ENCODE results near the gene ANKAR. TPM values are rescaled to one million over a fixed set of nuclear protein-coding genes. Genes with fewer than 3 reads are reported as not detected.

The ANKAR gene
- total RNA-seq: 1 to 10 TPM; 4.0 to 4.8 TPM

GRCh38 chr2:189674374-189675112 lies at the start of gene ANKAR:
ANKAR (plus strand) TSS chr2:189674670; CDS start chr2:189676491, 1,821 bp downstream.
- H3K4me3 Mint-ChIP-seq: peak within 1 kb of the TSS; percentile 86
- peaks cover 30% of the 10 kb centered on the region for H3K4me1 Mint-ChIP-seq
- H3K9me3 Mint-ChIP-seq: peaks cover 14% of the 10 kb centered on the region
- H3K27me3 Mint-ChIP-seq: no peaks in the 10 kb centered on the region
- CTCF ChIA-PET: interaction anchor here (0.8 to 4.5 kb wide), 7 partner anchors 9 to 99 kb away, joined by 3 to 31 read pairs (median 8); partner anchors contain the start of genes ASNSD1 and OSGEPL1
- H3K27ac Mint-ChIP-seq: peak within 1 kb of the TSS; percentile 98
- H3K36me3 Mint-ChIP-seq (ENCODE audit: low read depth): peaks cover 46% of the 10 kb centered on the region
- POLR2A ChIA-PET: interaction anchor here (1.1 kb wide), 1 partner anchor 12 kb away, joined by 3 read pairs; no protein-coding TSS in a partner anchor
- peak; percentile 67 for DNase-seq

GRCh38 chr2:189625636-189626035 lies 48.8 kb upstream of the ANKAR start:
- H3K4me1 Mint-ChIP-seq: peaks cover 9% of the 10 kb centered on the region
- POLR2A ChIA-PET: no interaction called here
- no peaks in the 10 kb centered on the region for H3K36me3 Mint-ChIP-seq (ENCODE audit: low read depth)
- no peaks in the 10 kb centered on the region for H3K27me3 Mint-ChIP-seq
- H3K9me3 Mint-ChIP-seq: no peaks in the 10 kb centered on the region
- no peak overlapping the region for H3K4me3 Mint-ChIP-seq
- no peak for DNase-seq
- CTCF ChIA-PET: no interaction called here
- H3K27ac Mint-ChIP-seq: no peak overlapping the region

DNA sequence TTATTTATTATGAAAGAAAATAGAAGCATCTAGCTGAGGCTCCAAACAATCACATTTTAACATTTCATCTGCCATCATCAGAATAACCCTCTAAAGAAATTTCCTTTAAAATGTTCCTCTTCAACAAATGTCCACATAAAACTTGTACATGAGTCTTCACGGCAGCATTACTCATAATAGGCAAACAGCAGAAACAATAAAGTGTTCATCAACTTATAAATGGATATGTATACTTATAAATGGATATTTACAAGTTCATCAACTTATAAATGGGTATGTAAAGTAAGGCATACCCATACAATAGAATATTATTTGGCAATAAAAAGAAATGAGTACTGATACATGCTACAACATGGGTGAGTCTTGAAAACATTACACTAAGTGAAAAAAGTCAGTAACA lies 46.7 kb upstream of the ANKAR start:
- no peaks in the 10 kb centered on the region for H3K9me3 Mint-ChIP-seq
- no peak for DNase-seq
- no peak overlapping the region for H3K4me3 Mint-ChIP-seq
- CTCF ChIA-PET: interaction anchor here (1.6 kb wide), 1 partner anchor 9 kb away, joined by 6 read pairs; no protein-coding TSS in a partner anchor
- H3K27me3 Mint-ChIP-seq: no peaks in the 10 kb centered on the region
- peaks cover 9% of the 10 kb centered on the region for H3K4me1 Mint-ChIP-seq
- H3K36me3 Mint-ChIP-seq (ENCODE audit: low read depth): no peaks in the 10 kb centered on the region
- H3K27ac Mint-ChIP-seq: no peak overlapping the region
- POLR2A ChIA-PET: no interaction called here

GRCh38 chr2:189628817-189629530 lies 45.5 kb upstream of the ANKAR start:
- Mint-ChIP-seq H3K4me3 (no peak overlapping the region), H3K27me3 (no peaks in the 10 kb centered on the region)
- POLR2A ChIA-PET: no interaction called here

DNA sequence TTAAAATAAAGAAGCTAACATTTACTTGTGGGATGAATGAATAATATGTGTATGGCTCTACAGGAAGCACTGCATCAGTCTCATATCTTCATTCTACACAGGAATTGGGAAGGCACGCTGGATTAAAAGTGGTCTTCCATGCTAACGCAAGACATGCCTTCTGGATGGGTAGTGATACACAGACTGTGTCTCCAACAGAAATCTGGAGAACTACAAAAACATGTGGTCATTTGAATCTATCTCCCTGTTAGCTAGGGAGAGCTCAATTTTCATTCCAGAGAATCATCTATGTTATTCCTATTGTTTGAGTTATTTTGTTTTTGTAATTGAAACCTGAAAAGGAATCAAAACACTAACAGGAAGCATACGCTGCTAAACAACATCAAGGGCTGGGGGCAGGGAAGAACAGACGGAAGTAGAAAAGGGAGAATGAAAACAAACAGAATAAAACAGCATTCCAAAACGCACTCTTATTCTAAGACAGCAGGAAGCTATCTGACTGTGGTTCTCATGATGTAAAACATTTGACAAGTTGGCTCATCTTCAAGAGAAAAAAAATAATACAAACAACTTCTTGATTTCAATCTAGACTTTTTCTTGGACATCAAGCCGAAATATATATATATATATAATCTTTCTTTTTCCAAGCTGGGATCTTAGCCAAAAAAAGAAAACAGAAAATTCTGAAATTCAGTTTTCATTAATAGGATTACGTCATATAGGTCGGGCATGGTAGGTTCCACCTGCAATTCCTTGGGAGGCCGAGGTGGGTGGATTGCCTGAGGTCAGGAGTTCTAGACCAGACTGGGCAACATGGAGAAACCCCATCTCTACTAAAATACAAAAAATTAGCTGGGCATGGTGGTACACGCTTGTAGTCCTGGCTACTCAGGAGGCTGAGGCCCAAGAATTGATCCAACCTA lies 44.7 kb upstream of the ANKAR start:
- Mint-ChIP-seq H3K9me3 (no peaks in the 10 kb centered on the region), H3K27me3 (no peaks in the 10 kb centered on the region), H3K4me1 (peaks cover 3% of the 10 kb centered on the region), H3K27ac (no peak overlapping the region), H3K4me3 (no peak overlapping the region), H3K36me3 (ENCODE audit: low read depth) (no peaks in the 10 kb centered on the region)
- DNase-seq: no peak
- ChIA-PET CTCF (interaction anchor here (1.2 to 1.6 kb wide), 2 partner anchors 7 to 51 kb away, joined by 3 to 6 read pairs; no protein-coding TSS in a partner anchor), POLR2A (no interaction called here)

More at GRCh38 chr2:189628817-189629530, 45.5 kb upstream of the ANKAR start:
- DNase-seq: no peak
- peaks cover 9% of the 10 kb centered on the region for H3K4me1 Mint-ChIP-seq
- H3K36me3 Mint-ChIP-seq (ENCODE audit: low read depth): no peaks in the 10 kb centered on the region
- CTCF ChIA-PET: interaction anchor here (0.7 to 1.6 kb wide), 2 partner anchors 8 to 656 kb away, joined by 3 to 6 read pairs; no protein-coding TSS in a partner anchor
- no peaks in the 10 kb centered on the region for H3K9me3 Mint-ChIP-seq
- H3K27ac Mint-ChIP-seq: no peak overlapping the region

DNA sequence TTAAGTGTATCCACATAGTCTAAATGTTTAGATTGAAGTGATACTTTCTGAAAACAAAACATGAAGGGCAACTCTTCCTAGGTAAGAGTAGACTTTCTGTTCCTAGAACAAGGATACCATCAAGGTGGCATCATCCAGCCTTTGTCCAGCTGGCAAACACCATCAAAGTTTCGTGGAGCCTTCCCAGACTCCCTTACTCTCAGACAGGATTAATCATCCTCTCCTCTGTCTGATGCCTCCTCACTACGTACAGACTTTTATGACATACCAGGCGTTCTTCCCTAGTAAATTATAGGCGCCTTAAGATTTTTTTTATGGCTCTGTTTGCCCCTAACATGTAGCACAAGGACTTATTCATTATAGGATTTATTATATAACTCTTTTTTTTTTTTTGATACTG lies 42.6 kb upstream of the ANKAR start:
- no peak overlapping the region for H3K27ac Mint-ChIP-seq
- ChIA-PET CTCF (no interaction called here), POLR2A (no interaction called here)
- DNase-seq: no peak
- H3K4me3 Mint-ChIP-seq: no peak overlapping the region
- H3K36me3 Mint-ChIP-seq (ENCODE audit: low read depth): no peaks in the 10 kb centered on the region
- no peaks in the 10 kb centered on the region for H3K4me1 Mint-ChIP-seq
- H3K9me3 Mint-ChIP-seq: no peaks in the 10 kb centered on the region
- no peaks in the 10 kb centered on the region for H3K27me3 Mint-ChIP-seq

- no peaks in the 10 kb centered on the region for H3K27me3 Mint-ChIP-seq
- ChIA-PET POLR2A (no interaction called here), CTCF (no interaction called here)
- H3K36me3 Mint-ChIP-seq (ENCODE audit: low read depth): no peaks in the 10 kb centered on the region
- no peak overlapping the region for H3K4me3 Mint-ChIP-seq
- peak; percentile 22 for DNase-seq
- H3K4me1 Mint-ChIP-seq: peaks cover 4% of the 10 kb centered on the region
- no peaks in the 10 kb centered on the region for H3K9me3 Mint-ChIP-seq
- no peak overlapping the region for H3K27ac Mint-ChIP-seq
Measured at GRCh38 chr2:189633392-189633811, 41.1 kb upstream of the ANKAR start.

DNA sequence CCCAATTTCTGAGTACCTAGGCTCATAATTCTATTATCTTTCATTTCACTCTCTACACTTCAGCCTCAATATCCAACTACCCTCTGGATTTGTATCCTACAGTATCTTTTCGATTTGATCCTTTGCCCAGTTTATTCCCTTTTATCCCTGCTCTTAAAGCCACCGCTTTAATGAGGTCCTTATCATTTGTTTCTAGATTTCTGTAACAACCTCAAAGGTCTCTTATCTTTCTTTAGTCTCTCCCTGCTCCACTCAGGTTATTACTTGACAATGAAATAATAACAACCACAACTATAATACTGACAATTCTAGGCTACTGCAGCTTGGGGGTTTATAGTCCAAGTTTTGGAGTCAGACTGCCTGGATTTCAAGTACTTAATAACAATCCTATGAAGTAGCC lies 39.1 kb upstream of the ANKAR start:
- Mint-ChIP-seq H3K4me3 (no peak overlapping the region), H3K27ac (no peak overlapping the region), H3K27me3 (no peaks in the 10 kb centered on the region), H3K4me1 (peaks cover 4% of the 10 kb centered on the region), H3K36me3 (ENCODE audit: low read depth) (no peaks in the 10 kb centered on the region), H3K9me3 (peaks cover 3% of the 10 kb centered on the region)
- POLR2A ChIA-PET: no interaction called here
- no peak for DNase-seq
- CTCF ChIA-PET: interaction anchor here (1.0 kb wide), 1 partner anchor 16 kb away, joined by 3 read pairs; no protein-coding TSS in a partner anchor

DNA sequence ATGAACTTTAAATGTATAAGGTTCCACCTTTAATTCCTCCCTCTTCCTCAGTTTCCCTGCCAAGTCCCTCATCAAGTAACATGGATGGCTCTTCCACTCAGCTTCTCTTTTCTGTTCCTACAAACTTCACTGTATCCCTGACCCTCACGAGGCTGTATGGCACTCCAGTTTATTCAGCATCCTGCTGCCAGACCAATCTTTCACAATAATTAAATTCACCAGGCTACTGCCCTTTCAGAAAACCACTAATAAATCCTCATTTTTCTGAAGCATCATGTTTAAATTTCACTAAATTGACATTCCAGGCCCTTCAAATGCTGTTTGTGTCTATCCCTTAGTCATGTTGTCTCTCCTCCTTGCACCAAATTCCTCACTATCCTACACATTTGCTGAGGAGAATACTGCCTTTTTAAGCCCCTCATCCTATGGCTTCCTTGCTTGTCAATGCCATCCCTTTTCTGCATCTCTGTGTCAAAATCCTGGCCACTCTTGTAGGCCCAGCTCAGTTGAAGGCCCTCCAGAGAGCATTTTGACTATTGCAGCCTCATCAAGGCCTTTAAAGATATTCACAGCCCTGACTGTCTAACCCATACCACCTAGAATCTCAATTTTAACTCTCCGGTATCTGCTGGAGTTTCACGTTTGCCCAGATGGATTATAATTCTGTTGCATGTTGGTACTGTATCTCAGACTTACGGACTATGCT lies 36.0 kb upstream of the ANKAR start:
- no peak for DNase-seq
- Mint-ChIP-seq H3K4me3 (no peak overlapping the region), H3K9me3 (peaks cover 3% of the 10 kb centered on the region), H3K27ac (no peak overlapping the region), H3K4me1 (peaks cover 6% of the 10 kb centered on the region), H3K27me3 (no peaks in the 10 kb centered on the region), H3K36me3 (ENCODE audit: low read depth) (peaks cover 2% of the 10 kb centered on the region)
- CTCF ChIA-PET: interaction anchor here (0.6 to 1.9 kb wide), 3 partner anchors 10 to 489 kb away, joined by 3 to 6 read pairs (median 5); no protein-coding TSS in a partner anchor
- POLR2A ChIA-PET: no interaction called here

- DNase-seq: no peak
- Mint-ChIP-seq H3K9me3 (peaks cover 3% of the 10 kb centered on the region), H3K36me3 (ENCODE audit: low read depth) (peaks cover 2% of the 10 kb centered on the region), H3K4me1 (peaks cover 6% of the 10 kb centered on the region), H3K27me3 (no peaks in the 10 kb centered on the region), H3K27ac (no peak overlapping the region), H3K4me3 (no peak overlapping the region)
- ChIA-PET POLR2A (no interaction called here), CTCF (interaction anchor here (1.5 kb wide), 1 partner anchor 22 kb away, joined by 3 read pairs; no protein-coding TSS in a partner anchor)
Measured at GRCh38 chr2:189639007-189639609, 35.4 kb upstream of the ANKAR start.

GRCh38 chr2:189641002-189641401 lies 33.5 kb upstream of the ANKAR start:
- no peak overlapping the region for H3K4me3 Mint-ChIP-seq
- H3K36me3 Mint-ChIP-seq (ENCODE audit: low read depth): peaks cover 2% of the 10 kb centered on the region
- peaks cover 3% of the 10 kb centered on the region for H3K9me3 Mint-ChIP-seq
- no peak overlapping the region for H3K27ac Mint-ChIP-seq
- peaks cover 6% of the 10 kb centered on the region for H3K4me1 Mint-ChIP-seq
- ChIA-PET POLR2A (interaction anchor here (0.6 kb wide), 1 partner anchor 541 kb away, joined by 3 read pairs; no protein-coding TSS in a partner anchor), CTCF (no interaction called here)
- H3K27me3 Mint-ChIP-seq: no peaks in the 10 kb centered on the region
- no peak for DNase-seq
